H1 (cell line): ENCODE results near the gene SMIM32. TPM values are rescaled to one million over a fixed set of nuclear protein-coding genes. Genes with fewer than 3 reads are reported as not detected.

Experiments used
- CTCF ChIA-PET: fragments of 300-600 bp; sonication (Branson Sonifier 250); formaldehyde crosslinking; loops from one replicate; lab custom pipeline; 2021; ENCODE audit not compliant: partially characterized antibody; lab: Charles Lee
- POLR2A ChIA-PET: fragments of 300-600 bp; sonication (Branson Sonifier 250); formaldehyde crosslinking; loops from one replicate; lab custom pipeline; 2021; ENCODE audit warnings: inconsistent platforms; ENCODE audit not compliant: partially characterized antibody; lab: Charles Lee
- DNase-seq, 2 experiments: peaks; one replicate each; pipeline versions ENCODE4 v3.0.0 to v3.0.0-alpha.2; 2010 to 2022; ENCODE audit warnings: low spot score in 2 of 2, low read depth in 1 of 2, mixed read lengths in 1 of 2
- FAIRE-seq: peaks from 2 replicates; lab custom pipeline; 2011; peaks lifted over from hg19 to GRCh38; lab: Jason Lieb, UNC
- H2AFZ ChIP-seq: 2 replicates; pipeline ENCODE4 v1.8.1; 2012; ENCODE audit warnings: low read length, inconsistent platforms
- H2AK5ac ChIP-seq: 2 replicates; pipeline ENCODE4 v1.6.1; 2013; ENCODE audit warnings: low read depth, low read length
- H2BK120ac ChIP-seq: replicated peaks from 2 replicates; pipeline ENCODE3; 2013; ENCODE audit warnings: low read depth, low read length, inconsistent platforms
- H2BK12ac ChIP-seq: 2 replicates; pipeline ENCODE4 v1.6.1; 2013; ENCODE audit warnings: low read depth, low read length
- H2BK15ac ChIP-seq: 2 replicates; pipeline ENCODE4 v1.6.1; 2013; ENCODE audit warnings: low read length
- H2BK20ac ChIP-seq: 2 replicates; pipeline ENCODE4 v1.6.1; 2013; ENCODE audit warnings: low read length
- H2BK5ac ChIP-seq: 2 replicates; pipeline ENCODE4 v1.6.1; 2013; ENCODE audit warnings: low read depth, low read length
- H3K14ac ChIP-seq: 2 replicates; pipeline ENCODE4 v1.6.1; 2013; ENCODE audit warnings: inconsistent platforms; ENCODE audit not compliant: insufficient read length
- H3K18ac ChIP-seq: 2 replicates; pipeline ENCODE4 v1.6.1; 2013; ENCODE audit warnings: low read length; ENCODE audit errors: extremely low read depth
- H3K23ac ChIP-seq: 2 replicates; pipeline ENCODE4 v1.6.1; 2013; ENCODE audit warnings: inconsistent platforms; ENCODE audit not compliant: insufficient read length
- H3K23me2 ChIP-seq: 2 replicates; pipeline ENCODE4 v1.6.1; 2013; ENCODE audit warnings: low read depth, low read length
- H3K27ac ChIP-seq: 2 replicates; pipeline ENCODE4 v1.6.1; 2011; ENCODE audit warnings: low read depth, low read length, inconsistent platforms
- H3K27me3 ChIP-seq, 4 experiments: replicated peaks in 1 of 4; 1 replicate in 1 of 4; 2 replicates in 3 of 4; pipeline versions ENCODE4 v1.6.1 to v1.8.1; 2011 to 2013; ENCODE audit warnings: low read length in 3 of 4, mild to moderate bottlenecking in 3 of 4, inconsistent platforms in 2 of 4, mixed read lengths in 2 of 4, moderate library complexity in 1 of 4; ENCODE audit not compliant: control insufficient read depth in 3 of 4, insufficient read depth in 3 of 4; ENCODE audit errors: extremely low read depth in 1 of 4
- H3K36me3 ChIP-seq, 4 experiments: 2 replicates each; pipeline versions ENCODE4 v1.6.1 to v1.8.1; 2011 to 2013; ENCODE audit warnings: mild to moderate bottlenecking in 4 of 4, low read length in 3 of 4, moderate library complexity in 2 of 4, control low read depth in 1 of 4, inconsistent platforms in 1 of 4; ENCODE audit not compliant: insufficient read depth in 4 of 4, control insufficient read depth in 2 of 4
- H3K4ac ChIP-seq: replicated peaks from 2 replicates; pipeline ENCODE3; 2013; ENCODE audit warnings: low read length, low read depth, mixed read lengths, inconsistent platforms; ENCODE audit not compliant: insufficient read length
- H3K4me1 ChIP-seq, 4 experiments: replicated peaks in 1 of 4; 1 replicate in 1 of 4; 2 replicates in 3 of 4; pipeline versions ENCODE4 v1.6.1 to v1.8.1; 2011 to 2013; ENCODE audit warnings: low read length in 3 of 4, inconsistent platforms in 2 of 4, mixed read lengths in 1 of 4; ENCODE audit not compliant: insufficient read depth in 4 of 4, control insufficient read depth in 3 of 4
- H3K4me2 ChIP-seq, 2 experiments: 2 replicates each; pipeline versions ENCODE4 v1.6.1 to v1.8.1; 2011 to 2013; ENCODE audit warnings: low read depth in 2 of 2, low read length in 2 of 2, control low read depth in 1 of 2, inconsistent platforms in 1 of 2, mild to moderate bottlenecking in 1 of 2; ENCODE audit not compliant: insufficient read depth in 1 of 2
- H3K4me3 ChIP-seq, 4 experiments: fragments of 200-600, 300-600 bp in 1 of 4; sonication (generic), shearing (Covaris generic), sonication (Bioruptor Twin) in 1 of 4; 2 replicates each; pipeline versions ENCODE4 v1.5.1 to v1.8.1; 2011 to 2016; ENCODE audit warnings: low read length in 4 of 4, low read depth in 3 of 4, control low read depth in 2 of 4, inconsistent platforms in 2 of 4, mild to moderate bottlenecking in 2 of 4, mixed read lengths in 1 of 4, moderate library complexity in 1 of 4; ENCODE audit not compliant: insufficient read depth in 2 of 4; ENCODE audit errors: extremely low read depth in 1 of 4
- H3K56ac ChIP-seq: replicated peaks from 2 replicates; pipeline ENCODE3; 2013; ENCODE audit warnings: low read depth, mild to moderate bottlenecking, mixed read lengths, low read length, inconsistent platforms; ENCODE audit not compliant: insufficient read length
- H3K79me1 ChIP-seq: 2 replicates; pipeline ENCODE4 v1.6.1; 2013; ENCODE audit warnings: low read depth, low read length, control low read depth
- H3K79me2 ChIP-seq, 2 experiments: 2 replicates each; pipeline versions ENCODE4 v1.6.1 to v1.8.1; 2012 to 2013; ENCODE audit warnings: low read length in 2 of 2, mild to moderate bottlenecking in 2 of 2, inconsistent platforms in 1 of 2; ENCODE audit not compliant: insufficient read depth in 2 of 2, control insufficient read depth in 1 of 2
- H3K9ac ChIP-seq, 4 experiments: replicated peaks in 1 of 4; 1 replicate in 1 of 4; 2 replicates in 3 of 4; pipeline versions ENCODE4 v1.6.1 to v1.8.1; 2011 to 2013; ENCODE audit warnings: low read depth in 3 of 4, low read length in 3 of 4, control low read depth in 2 of 4, mild to moderate bottlenecking in 2 of 4, moderate library complexity in 2 of 4, inconsistent platforms in 1 of 4; ENCODE audit errors: extremely low read depth in 1 of 4
- H3K9me3 ChIP-seq, 2 experiments: 2 replicates each; pipeline versions ENCODE4 v1.6.1 to v1.8.1; 2012 to 2013; ENCODE audit warnings: mild to moderate bottlenecking in 2 of 2, moderate library complexity in 2 of 2, control low read depth in 1 of 2, inconsistent platforms in 1 of 2, low read depth in 1 of 2, low read length in 1 of 2, mixed read lengths in 1 of 2; ENCODE audit not compliant: insufficient read depth in 2 of 2
- H4K20me1 ChIP-seq, 2 experiments: replicated peaks in 1 of 2; 2 replicates each; pipeline versions ENCODE3 to v1.8.1; 2011 to 2013; ENCODE audit warnings: inconsistent platforms in 2 of 2, low read length in 2 of 2, mild to moderate bottlenecking in 1 of 2; ENCODE audit not compliant: insufficient read depth in 2 of 2, control insufficient read depth in 1 of 2
- H4K5ac ChIP-seq: 2 replicates; pipeline ENCODE4 v1.6.1; 2013; ENCODE audit warnings: low read length, low read depth, mixed read lengths, inconsistent platforms; ENCODE audit not compliant: insufficient read length
- H4K8ac ChIP-seq: 2 replicates; pipeline ENCODE4 v1.8.0; 2013; ENCODE audit warnings: mild to moderate bottlenecking, moderate library complexity, low read length, inconsistent platforms; ENCODE audit not compliant: insufficient read depth; ENCODE audit errors: extremely low read depth
- H4K91ac ChIP-seq: replicated peaks from 2 replicates; pipeline ENCODE3; 2013; ENCODE audit warnings: low read length, mixed read lengths, inconsistent platforms; ENCODE audit not compliant: insufficient read length
- EGR1 ChIP-seq: IDR thresholded peaks from 2 replicates; pipeline ENCODE4 v1.6.1; 2011; ENCODE audit warnings: low read depth, low read length, borderline replicate concordance
- EZH2 ChIP-seq: fragments of 200-600 bp; sonication (generic); IDR thresholded peaks from 2 replicates; pipeline ENCODE4 v1.7.1; 2012; ENCODE audit warnings: low read depth, mild to moderate bottlenecking, moderate library complexity, low read length, inconsistent platforms; ENCODE audit not compliant: severe bottlenecking
- GABPA ChIP-seq: IDR thresholded peaks from 2 replicates; pipeline ENCODE4 v1.6.1; 2011; ENCODE audit warnings: mild to moderate bottlenecking, low read length, moderate library complexity, borderline replicate concordance; ENCODE audit not compliant: insufficient read depth
- GTF2F1 ChIP-seq: IDR thresholded peaks from 2 replicates; pipeline ENCODE4 v1.6.1; 2012; ENCODE audit warnings: low read depth, low read length, improper control_type of control experiment, borderline replicate concordance
- PHF8 ChIP-seq: fragments of 200-600 bp; sonication (generic); conservative IDR thresholded peaks from 2 replicates; pipeline ENCODE4 v1.7.1; 2012; ENCODE audit warnings: low read depth, mild to moderate bottlenecking, inconsistent platforms, low read length, moderate library complexity
- POLR2AphosphoS5 ChIP-seq: IDR thresholded peaks from 2 replicates; pipeline ENCODE4 v1.6.1; 2011; ENCODE audit warnings: low read depth, low read length
- SIRT6 ChIP-seq: IDR thresholded peaks from one replicate; pipeline ENCODE4 v1.7.1; 2012; ENCODE audit warnings: low read length, inconsistent platforms
- SIX5 ChIP-seq: IDR thresholded peaks from 2 replicates; pipeline ENCODE4 v1.6.1; 2011; ENCODE audit warnings: mild to moderate bottlenecking, low read depth, low read length
- SP1 ChIP-seq: IDR thresholded peaks from 2 replicates; pipeline ENCODE4 v1.6.1; 2011; ENCODE audit warnings: low read depth, low read length
- WGBS, 2 experiments: shearing (Covaris generic) in 1 of 2; methylation state at CpG; one replicate each; pipeline versions ENCODE4 v1.1.6 to v1.1.7; 2013 to 2015; ENCODE audit warnings: low lambda C conversion rate in 2 of 2, mixed read lengths in 2 of 2, inconsistent platforms in 1 of 2, low coverage in 1 of 2, missing lambda C conversion rate in 1 of 2; ENCODE audit not compliant: insufficient replicate concordance in 2 of 2, insufficient coverage in 1 of 2, insufficient read length in 1 of 2; ENCODE audit errors: extremely low coverage in 1 of 2, missing lambda C conversion rate in 1 of 2; 5-methylcytosine and 5-hydroxymethylcytosine counted together
- polyA plus RNA-seq, 7 experiments: library from polyadenylated mRNA; depleted of rRNA in 3 of 7; stranded (reverse) in 5 of 7; unstranded in 2 of 7; fragments of >200 nt in 5 of 7; fragments of 200-250 nt in 2 of 7; gene quantifications; 1 replicate in 5 of 7; 2 replicates in 1 of 7; 4 replicates in 1 of 7; pipeline versions ENCODE4 v1.2.1 to v1.2.3, GENCODE V29; 2011 to 2013; ENCODE audit warnings: missing spikeins in 2 of 7, mixed read lengths in 2 of 7
- total RNA-seq: library from RNA; stranded (reverse); fragmentation: NEBNext Ultra II Directional; extraction: Animal tissue kit (Norgen Biotek cat#: 25700); gene quantifications from 2 replicates; pipeline ENCODE4 v1.2.1, GENCODE V29; 2021
- TF ChIP-seq, protein P1 (sequence below): IDR thresholded peaks from 2 replicates; pipeline ENCODE4 v1.6.1; 2011; ENCODE audit warnings: low read depth, mild to moderate bottlenecking, low read length; ENCODE audit not compliant: insufficient read depth

SMIM32 gene
- total and polyA plus RNA-seq, 2 of the 8 experiments (the other 6 are each of a cell fraction or from before 2014, with no cell fraction given) = 0.09 to 0.22 TPM

- Histone ChIP-seq H3K79me1 (no peaks in the 10 kb centered on the region), H4K91ac (no peak overlapping the region), H3K9me3 (peaks cover 0 to 5% of the 10 kb centered on the region in 2 experiments; a peak in 2 of 4 replicates), H3K14ac (no peak overlapping the region), H3K4ac (no peak overlapping the region), H3K4me3 (no peak overlapping the region), H3K18ac (no peak overlapping the region; the same call in 1 of the 2 replicates), H2AK5ac (no peak overlapping the region), H2AFZ (no peak overlapping the region), H3K9ac (no peak overlapping the region), H3K36me3 (no peaks in the 10 kb centered on the region), H2BK5ac (no peak overlapping the region), H3K56ac (no peak overlapping the region), H3K23me2 (no peaks in the 10 kb centered on the region), H3K23ac (no peak overlapping the region), H3K79me2 (no peaks in the 10 kb centered on the region), H3K27ac (no peak overlapping the region), H2BK120ac (no peak overlapping the region), H3K4me1 (peaks cover 0 to 16% (median 9%) of the 10 kb centered on the region in 4 experiments; a peak in 6 of 7 replicates), H3K27me3 (peaks cover 40 to 84% (median 70%) of the 10 kb centered on the region in 4 experiments), H4K8ac (no peak overlapping the region), H2BK20ac (no peak overlapping the region; the same call in 1 of the 2 replicates), H4K20me1 (peaks cover 4 to 6% of the 10 kb centered on the region in 2 experiments), H2BK12ac (no peak overlapping the region), H2BK15ac (no peak overlapping the region), H4K5ac (no peak overlapping the region), H3K4me2 (peak overlapping the region in 1 of 2 experiments; percentile 64; a peak in 1 of 4 replicates)
- DNase-seq (peak in 1 of 2 experiments; percentile 41), FAIRE-seq (no peak)
- 71% methylated on average over 4 of the region's 4 CpGs; no CpG with 5 or more reads in 1 of the 2 experiments for WGBS, 2 experiments
- CTCF ChIA-PET = interaction anchor here (0.6 to 5.6 kb wide), 2 partner anchors 9 to 10 kb away, joined by 3 to 43 read pairs; partner anchors contain the start of gene SMIM32
- TF ChIP-seq EGR1 (no peak), POLR2AphosphoS5 (no peak), SIRT6 (no peak), SIX5 (no peak), GABPA (no peak), EZH2 (no peak), PHF8 (no peak), GTF2F1 (no peak), SP1 (no peak)
- TF ChIP-seq, protein P1, sequence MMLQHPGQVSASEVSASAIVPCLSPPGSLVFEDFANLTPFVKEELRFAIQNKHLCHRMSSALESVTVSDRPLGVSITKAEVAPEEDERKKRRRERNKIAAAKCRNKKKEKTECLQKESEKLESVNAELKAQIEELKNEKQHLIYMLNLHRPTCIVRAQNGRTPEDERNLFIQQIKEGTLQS = no peak
- POLR2A ChIA-PET = no interaction called here
Measured at GRCh38 chr5:136201870-136202269, 8.9 kb upstream of the SMIM32 start.
